ENCODE results near the gene HEBP1.

HEBP1 gene

GRCh38 chr12:12938541-12938940, 61.5 kb downstream of the HEBP1 start:
- H3K36me3 ChIP-seq (ENCODE audit: control insufficient read depth in 1 of 2, insufficient read depth in 2 of 2, low read depth in 1 of 2, low read length in 2 of 2) = no peaks in the 10 kb centered on the region
- H2BK12ac ChIP-seq (ENCODE audit: low read length in 2 of 2) = no peak overlapping the region
- H3K4ac ChIP-seq (ENCODE audit: low read depth in 1 of 2, low read length in 2 of 2) = no peak overlapping the region
- no peak overlapping the region for H3K27ac ChIP-seq (ENCODE audit: low read length, poor library complexity, severe bottlenecking)
- H3K27me3 ChIP-seq (ENCODE audit: control insufficient read depth in 1 of 2, insufficient read depth in 1 of 2, low read length in 2 of 2) = no peaks in the 10 kb centered on the region
- no peak overlapping the region for H3K4me2 ChIP-seq (ENCODE audit: low read length, poor library complexity, severe bottlenecking)
- no peaks in the 10 kb centered on the region for H3K4me1 ChIP-seq (ENCODE audit: control insufficient read depth, insufficient read depth, low read depth, low read length)
- no peak overlapping the region for H3K23ac ChIP-seq (ENCODE audit: low read length in 2 of 2)
- no peak overlapping the region for H3K14ac ChIP-seq (ENCODE audit: low read length in 2 of 2)
- 76% methylated on average over 5 of the region's 5 CpGs for WGBS
- no peak overlapping the region for H3K4me3 ChIP-seq (ENCODE audit: insufficient read depth in 1 of 2, low read depth in 1 of 2, low read length in 2 of 2)
- H2BK120ac ChIP-seq (ENCODE audit: low read depth, low read length) = no peak overlapping the region
- no peak overlapping the region for H4K91ac ChIP-seq (ENCODE audit: low read length)
- H2BK5ac ChIP-seq (ENCODE audit: low read depth, low read length, poor library complexity, severe bottlenecking) = no peak overlapping the region
- no peak overlapping the region for H4K8ac ChIP-seq (ENCODE audit: low read length)
- no peak overlapping the region for H3K18ac ChIP-seq (ENCODE audit: low read depth in 1 of 2, low read length in 2 of 2)
- H2AFZ ChIP-seq (ENCODE audit: low read depth, low read length) = no peak overlapping the region
- H2BK15ac ChIP-seq (ENCODE audit: low read depth, poor library complexity, severe bottlenecking) = no peak overlapping the region
- no peaks in the 10 kb centered on the region for H3K9me3 ChIP-seq (ENCODE audit: control insufficient read depth, low read length)
- no peak for DNase-seq
- H2AK5ac ChIP-seq (ENCODE audit: low read length, severe bottlenecking) = no peak overlapping the region
- H3K79me1 ChIP-seq (replicated peaks; ENCODE audit: low read length, poor library complexity, severe bottlenecking) = no peaks in the 10 kb centered on the region
- H3K9ac ChIP-seq (ENCODE audit: low read length) = no peak overlapping the region

- Histone ChIP-seq H3K9ac (ENCODE audit: low read length) (no peak overlapping the region), H4K8ac (ENCODE audit: low read length) (no peak overlapping the region), H3K4me2 (ENCODE audit: low read length, poor library complexity, severe bottlenecking) (no peak overlapping the region), H2AFZ (ENCODE audit: low read depth, low read length) (no peak overlapping the region), H3K27ac (ENCODE audit: low read length, poor library complexity, severe bottlenecking) (no peak overlapping the region), H3K9me3 (ENCODE audit: control insufficient read depth, low read length) (no peaks in the 10 kb centered on the region), H3K18ac (ENCODE audit: low read depth in 1 of 2, low read length in 2 of 2) (no peak overlapping the region), H4K91ac (ENCODE audit: low read length) (no peak overlapping the region), H2BK120ac (ENCODE audit: low read depth, low read length) (no peak overlapping the region), H3K23ac (ENCODE audit: low read length in 2 of 2) (no peak overlapping the region), H2BK5ac (ENCODE audit: low read depth, low read length, poor library complexity, severe bottlenecking) (no peak overlapping the region), H2AK5ac (ENCODE audit: low read length, severe bottlenecking) (no peak overlapping the region), H3K79me1 (replicated peaks; ENCODE audit: low read length, poor library complexity, severe bottlenecking) (no peaks in the 10 kb centered on the region), H3K14ac (ENCODE audit: low read length in 2 of 2) (no peak overlapping the region), H3K4me1 (ENCODE audit: control insufficient read depth, insufficient read depth, low read depth, low read length) (no peaks in the 10 kb centered on the region), H2BK15ac (ENCODE audit: low read depth, poor library complexity, severe bottlenecking) (no peak overlapping the region), H3K4me3 (ENCODE audit: insufficient read depth in 1 of 2, low read depth in 1 of 2, low read length in 2 of 2) (no peak overlapping the region), H3K4ac (ENCODE audit: low read depth in 1 of 2, low read length in 2 of 2) (no peak overlapping the region), H3K36me3 (ENCODE audit: control insufficient read depth in 1 of 2, insufficient read depth in 2 of 2, low read depth in 1 of 2, low read length in 2 of 2) (no peaks in the 10 kb centered on the region), H2BK12ac (ENCODE audit: low read length in 2 of 2) (no peak overlapping the region), H3K27me3 (ENCODE audit: control insufficient read depth in 1 of 2, insufficient read depth in 1 of 2, low read length in 2 of 2) (no peaks in the 10 kb centered on the region)
- 97% methylated on average over 11 of the region's 11 CpGs for WGBS
- DNase-seq = no peak
Measured at GRCh38 chr12:12936983-12937491, 63.0 kb downstream of the HEBP1 start.

DNA sequence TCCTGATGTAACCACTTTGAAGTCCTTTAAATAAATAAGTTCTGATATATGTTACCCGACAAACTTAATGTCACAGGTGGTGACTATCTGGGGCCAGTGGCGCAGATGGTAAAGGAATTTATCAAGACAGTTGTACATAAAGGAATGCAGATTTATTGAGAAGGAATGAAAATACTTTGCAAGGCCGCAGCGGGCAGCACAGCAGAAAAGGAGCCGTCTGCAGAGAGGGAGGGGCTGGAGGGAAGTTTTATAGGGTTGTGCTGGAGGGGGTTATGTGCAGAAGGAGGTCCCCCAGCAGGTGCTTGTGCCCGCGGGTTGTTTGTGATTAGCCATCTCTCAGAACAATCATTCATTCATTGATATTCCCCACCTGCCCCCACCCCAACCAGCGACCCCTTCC, 65.5 kb downstream of the HEBP1 start:
- 80% methylated on average over 5 of the region's 8 CpGs for WGBS
- H2AK5ac ChIP-seq (ENCODE audit: low read length, severe bottlenecking) = no peak overlapping the region
- H2AFZ ChIP-seq (ENCODE audit: low read depth, low read length) = no peak overlapping the region
- H3K4me3 ChIP-seq (ENCODE audit: insufficient read depth in 1 of 2, low read depth in 1 of 2, low read length in 2 of 2) = no peak overlapping the region
- H3K23ac ChIP-seq (ENCODE audit: low read length in 2 of 2) = no peak overlapping the region
- no peak overlapping the region for H2BK5ac ChIP-seq (ENCODE audit: low read depth, low read length, poor library complexity, severe bottlenecking)
- DNase-seq = no peak
- H3K4ac ChIP-seq (ENCODE audit: low read depth in 1 of 2, low read length in 2 of 2) = no peak overlapping the region
- no peak overlapping the region for H2BK12ac ChIP-seq (ENCODE audit: low read length in 2 of 2)
- H3K27me3 ChIP-seq (ENCODE audit: control insufficient read depth in 1 of 2, insufficient read depth in 1 of 2, low read length in 2 of 2) = no peaks in the 10 kb centered on the region
- H3K14ac ChIP-seq (ENCODE audit: low read length in 2 of 2) = no peak overlapping the region
- peaks cover 4% of the 10 kb centered on the region for H3K9me3 ChIP-seq (ENCODE audit: control insufficient read depth, low read length)
- no peak overlapping the region for H3K18ac ChIP-seq (ENCODE audit: low read depth in 1 of 2, low read length in 2 of 2)
- no peaks in the 10 kb centered on the region for H3K36me3 ChIP-seq (ENCODE audit: control insufficient read depth in 1 of 2, insufficient read depth in 2 of 2, low read depth in 1 of 2, low read length in 2 of 2)
- H4K91ac ChIP-seq (ENCODE audit: low read length) = no peak overlapping the region
- H3K4me1 ChIP-seq (ENCODE audit: control insufficient read depth, insufficient read depth, low read depth, low read length) = no peaks in the 10 kb centered on the region
- H2BK120ac ChIP-seq (ENCODE audit: low read depth, low read length) = no peak overlapping the region
- no peak overlapping the region for H3K27ac ChIP-seq (ENCODE audit: low read length, poor library complexity, severe bottlenecking)
- no peak overlapping the region for H2BK15ac ChIP-seq (ENCODE audit: low read depth, poor library complexity, severe bottlenecking)
- H4K8ac ChIP-seq (ENCODE audit: low read length) = no peak overlapping the region
- H3K9ac ChIP-seq (ENCODE audit: low read length) = no peak overlapping the region
- H3K4me2 ChIP-seq (ENCODE audit: low read length, poor library complexity, severe bottlenecking) = no peak overlapping the region
- H3K79me1 ChIP-seq (replicated peaks; ENCODE audit: low read length, poor library complexity, severe bottlenecking) = no peaks in the 10 kb centered on the region

DNA sequence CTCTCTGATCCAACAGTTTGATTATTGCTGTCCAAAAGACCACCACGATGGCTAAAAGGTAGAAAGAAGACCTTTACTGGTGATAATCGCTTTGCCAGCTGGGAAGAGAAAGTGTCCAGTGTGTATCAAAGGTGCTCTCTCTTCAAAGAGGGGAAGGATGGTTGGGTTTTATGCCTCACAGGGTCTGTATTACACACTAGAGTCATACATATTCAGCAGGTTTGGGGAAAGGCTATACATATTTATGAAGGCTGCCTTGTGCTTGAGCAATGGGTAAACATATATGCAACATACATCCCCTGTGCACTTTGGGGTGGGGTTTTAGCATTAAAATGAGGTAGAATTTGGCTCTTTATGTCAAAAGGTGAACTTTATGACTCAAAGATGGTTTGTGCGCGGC, 66.3 kb downstream of the HEBP1 start:
- no peak overlapping the region for H3K9ac ChIP-seq (ENCODE audit: low read length)
- H2BK15ac ChIP-seq (ENCODE audit: low read depth, poor library complexity, severe bottlenecking) = no peak overlapping the region
- H2AK5ac ChIP-seq (ENCODE audit: low read length, severe bottlenecking) = no peak overlapping the region
- WGBS = 93% methylated on average over 4 of the region's 4 CpGs
- no peak overlapping the region for H3K14ac ChIP-seq (ENCODE audit: low read length in 2 of 2)
- H3K4me2 ChIP-seq (ENCODE audit: low read length, poor library complexity, severe bottlenecking) = no peak overlapping the region
- no peak overlapping the region for H3K18ac ChIP-seq (ENCODE audit: low read depth in 1 of 2, low read length in 2 of 2)
- DNase-seq = no peak
- no peak overlapping the region for H2BK120ac ChIP-seq (ENCODE audit: low read depth, low read length)
- no peaks in the 10 kb centered on the region for H3K36me3 ChIP-seq (ENCODE audit: control insufficient read depth in 1 of 2, insufficient read depth in 2 of 2, low read depth in 1 of 2, low read length in 2 of 2)
- no peak overlapping the region for H2AFZ ChIP-seq (ENCODE audit: low read depth, low read length)
- H3K23ac ChIP-seq (ENCODE audit: low read length in 2 of 2) = no peak overlapping the region
- H3K79me1 ChIP-seq (replicated peaks; ENCODE audit: low read length, poor library complexity, severe bottlenecking) = no peaks in the 10 kb centered on the region
- no peaks in the 10 kb centered on the region for H3K27me3 ChIP-seq (ENCODE audit: control insufficient read depth in 1 of 2, insufficient read depth in 1 of 2, low read length in 2 of 2)
- H3K4ac ChIP-seq (ENCODE audit: low read depth in 1 of 2, low read length in 2 of 2) = no peak overlapping the region
- no peaks in the 10 kb centered on the region for H3K4me1 ChIP-seq (ENCODE audit: control insufficient read depth, insufficient read depth, low read depth, low read length)
- H2BK12ac ChIP-seq (ENCODE audit: low read length in 2 of 2) = no peak overlapping the region
- no peak overlapping the region for H4K91ac ChIP-seq (ENCODE audit: low read length)
- no peak overlapping the region for H2BK5ac ChIP-seq (ENCODE audit: low read depth, low read length, poor library complexity, severe bottlenecking)
- H3K4me3 ChIP-seq (ENCODE audit: insufficient read depth in 1 of 2, low read depth in 1 of 2, low read length in 2 of 2) = no peak overlapping the region
- no peak overlapping the region for H4K8ac ChIP-seq (ENCODE audit: low read length)
- peaks cover 4% of the 10 kb centered on the region for H3K9me3 ChIP-seq (ENCODE audit: control insufficient read depth, low read length)
- no peak overlapping the region for H3K27ac ChIP-seq (ENCODE audit: low read length, poor library complexity, severe bottlenecking)

All from mesenchymal stem cell (in vitro differentiated cells and primary cell).